GM21528 (cell line): ENCODE data around the gene SCN9A.
"Not testable (repeated sequence)": the region's sequence is repeated elsewhere in the genome, so short reads cannot be mapped to it uniquely, and the experiment has no call there.

Source experiments
- ATAC-seq: cut with Tn5 transposase; IDR thresholded peaks from one replicate; pipeline ENCODE4 v1.9.1; 2021; ENCODE audit warnings: mild to moderate bottlenecking, moderate library complexity; ENCODE audit not compliant: unreplicated experiment, low FRiP score

SCN9A gene

DNA sequence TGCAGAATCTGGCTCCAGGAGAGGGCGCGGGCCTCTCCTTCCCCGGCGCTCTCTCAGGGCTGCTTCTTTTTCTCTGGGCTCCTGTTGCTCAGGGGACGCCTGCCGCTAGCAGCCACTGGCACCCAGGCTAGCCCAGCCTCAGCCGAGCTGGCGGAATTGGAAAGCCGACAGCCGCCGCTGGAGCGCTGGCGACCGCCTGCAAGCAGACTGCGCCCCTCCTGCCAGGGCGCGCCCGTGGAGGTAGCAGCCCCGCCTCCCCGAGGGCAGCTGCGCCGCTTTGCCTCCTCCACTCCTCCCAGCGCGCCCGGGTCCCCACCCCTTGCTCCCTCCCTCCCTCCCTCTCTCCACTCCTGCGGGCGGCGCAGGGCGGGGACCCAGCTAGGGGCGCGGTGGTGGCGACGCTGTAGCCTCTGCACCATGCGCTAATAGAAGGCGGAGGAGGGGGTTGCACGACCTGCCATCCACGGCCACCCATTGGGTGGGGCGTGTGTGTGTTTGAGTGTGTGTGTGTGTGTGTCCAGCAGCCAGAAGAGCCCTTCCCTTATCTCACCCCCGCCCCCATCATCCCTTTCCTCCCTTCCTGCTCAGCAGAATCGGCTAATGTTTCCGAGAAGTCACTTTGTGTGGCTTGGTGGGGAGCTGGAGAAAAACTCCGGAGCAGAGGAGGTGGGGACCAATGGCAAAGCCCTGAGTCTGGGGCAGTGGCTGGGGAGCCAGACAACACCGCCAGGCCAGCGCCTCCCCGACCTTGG, at the start of gene SCN9A:
Gene SCN9A (minus strand): TSS at position 209 of the 752 bp plus-strand sequence. CDS start 64,188 bp downstream, outside the sequence.
- ATAC-seq = peak; percentile 55

DNA sequence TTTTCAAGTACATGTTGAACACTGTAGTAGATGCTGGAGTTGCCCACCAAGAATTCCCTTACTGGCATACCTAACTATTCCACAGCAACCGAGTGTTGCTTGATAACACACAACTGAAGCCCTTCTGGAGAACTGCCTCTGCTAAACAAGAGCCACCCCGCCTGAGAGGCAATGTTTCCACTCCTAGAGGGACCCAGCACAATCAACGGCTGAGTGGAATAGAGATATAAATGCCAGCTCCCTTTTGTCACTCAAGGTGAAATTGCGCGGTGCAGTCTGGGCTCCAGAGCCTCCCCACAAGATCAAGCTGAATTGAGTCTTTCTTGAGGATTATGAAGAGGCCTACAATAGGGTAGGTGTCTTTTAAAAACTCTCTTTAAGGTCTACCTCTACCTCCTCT, 49.1 kb upstream of the SCN9A start:
- ATAC-seq = no peak

GRCh38 chr2:166419616-166419934, 43.8 kb upstream of the SCN9A start:
- no peak for ATAC-seq

DNA sequence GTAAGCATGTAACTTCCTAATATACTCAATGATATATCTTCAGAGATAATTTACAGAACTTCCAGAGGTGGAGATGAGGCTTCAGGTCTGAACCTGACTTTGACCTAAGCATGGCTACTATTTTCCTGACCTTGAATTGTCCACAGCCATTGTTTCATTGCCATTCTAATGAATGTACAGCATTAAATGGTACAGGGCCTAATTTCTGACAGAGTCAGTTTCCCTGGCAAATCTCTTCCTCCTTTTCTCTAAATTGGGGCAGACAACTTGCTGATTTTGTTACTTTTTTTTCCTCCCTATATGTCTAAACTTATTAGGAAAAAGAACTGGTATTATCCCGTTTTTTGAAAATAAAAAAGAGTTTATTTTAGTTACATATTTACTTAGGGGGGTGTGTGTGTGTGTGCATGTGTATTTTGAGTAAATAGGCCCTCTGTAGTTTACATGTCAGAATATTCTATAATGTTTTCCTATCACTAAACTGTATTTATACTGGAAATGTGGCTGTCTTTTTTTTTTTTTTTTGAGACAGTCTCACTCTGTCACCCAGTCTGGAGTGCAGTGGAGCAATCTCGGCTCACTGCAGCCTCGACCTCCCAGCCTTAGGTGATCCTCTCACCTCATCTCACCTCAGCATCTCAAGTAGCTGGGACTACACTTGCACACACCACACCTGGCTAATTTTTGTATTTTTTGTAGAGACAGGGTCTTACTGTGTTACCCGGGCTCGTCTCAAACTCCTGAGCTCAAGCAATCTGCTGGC, 43.3 kb upstream of the SCN9A start:
- ATAC-seq = no peak

DNA sequence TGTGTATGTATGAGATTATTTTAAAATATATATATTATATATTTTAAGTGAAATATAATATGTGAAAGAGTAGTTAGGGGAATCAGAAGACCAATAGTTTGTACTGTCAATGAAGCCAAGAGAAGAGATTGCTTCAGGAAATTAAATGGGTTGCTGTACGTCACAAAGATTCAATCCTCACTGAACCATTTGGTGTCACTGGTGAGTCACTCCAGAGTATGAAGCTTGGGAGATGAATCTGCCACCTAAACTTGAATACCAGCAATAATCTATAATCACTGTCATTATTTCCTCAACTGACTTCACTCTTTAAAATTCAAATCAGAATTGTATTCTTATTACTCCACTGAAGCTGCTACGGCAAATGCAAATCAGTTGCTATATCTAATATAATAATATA, 41.9 kb upstream of the SCN9A start:
- ATAC-seq = no peak

DNA sequence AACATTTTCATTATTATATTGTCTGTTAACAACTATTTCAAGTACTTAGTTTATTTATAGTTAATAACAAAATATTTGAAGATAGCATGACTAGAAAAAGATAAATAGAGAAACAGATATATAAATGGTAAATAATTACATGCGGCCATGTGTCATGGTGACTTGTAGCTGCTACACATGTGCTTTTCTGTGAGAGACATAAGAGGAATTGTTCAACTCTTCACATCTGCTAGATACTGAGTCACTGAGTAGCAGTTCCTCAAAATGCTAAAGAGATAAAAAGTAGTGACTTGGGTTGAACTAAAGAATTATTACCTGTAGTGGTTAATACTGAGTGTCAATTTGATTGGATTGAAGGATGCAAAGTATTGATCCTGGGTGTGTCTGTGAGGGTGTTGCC, 37.5 kb upstream of the SCN9A start:
- ATAC-seq = no peak

- no peak for ATAC-seq
Observed at GRCh38 chr2:166411473-166412230, 35.9 kb upstream of the SCN9A start.

- ATAC-seq = no peak
Observed at GRCh38 chr2:166410828-166411472, 35.2 kb upstream of the SCN9A start.

DNA sequence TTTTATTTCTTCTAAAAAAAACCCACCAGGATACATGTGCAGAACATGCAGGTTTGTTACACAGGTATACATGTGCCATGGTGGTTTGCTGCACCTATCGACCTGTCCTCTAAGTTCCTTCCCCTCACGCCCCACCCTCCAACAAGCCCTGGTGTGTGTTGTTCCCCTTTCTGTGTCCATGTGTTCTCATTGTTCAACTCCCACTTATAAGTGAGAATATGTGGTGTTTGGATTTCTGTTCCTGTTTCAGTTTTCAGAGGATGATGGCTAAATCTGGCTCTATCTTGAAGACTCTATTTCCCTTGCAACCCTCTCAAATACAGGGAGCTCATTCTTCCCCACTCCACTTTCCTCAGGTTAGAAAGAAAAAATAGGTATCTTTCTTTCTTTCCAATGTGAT, 32.0 kb upstream of the SCN9A start:
- ATAC-seq = not testable (repeated sequence)

GRCh38 chr2:166406374-166406773, 30.6 kb upstream of the SCN9A start:
- ATAC-seq = no peak

DNA sequence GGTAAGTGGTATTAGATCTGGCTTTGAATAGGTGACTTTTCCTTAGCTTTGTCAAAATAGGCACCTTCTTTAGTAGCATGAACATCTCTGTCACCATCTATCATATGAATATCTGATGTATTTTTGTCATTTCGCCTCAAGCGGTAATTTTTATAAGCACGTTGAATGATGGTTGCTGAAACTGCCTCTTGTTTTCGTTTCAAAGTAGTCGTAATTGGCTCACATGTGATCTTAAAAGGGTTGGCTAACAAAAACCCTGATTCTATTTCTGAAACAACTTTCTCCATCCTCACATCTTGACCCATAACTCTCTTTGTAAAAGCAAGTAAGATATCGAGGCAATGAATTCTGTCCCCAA, 29.8 kb upstream of the SCN9A start:
- ATAC-seq = no peak

- no peak for ATAC-seq
Observed at GRCh38 chr2:166404831-166405568, 29.3 kb upstream of the SCN9A start.

GRCh38 chr2:166394245-166394644, 18.5 kb upstream of the SCN9A start:
- ATAC-seq = no peak

DNA sequence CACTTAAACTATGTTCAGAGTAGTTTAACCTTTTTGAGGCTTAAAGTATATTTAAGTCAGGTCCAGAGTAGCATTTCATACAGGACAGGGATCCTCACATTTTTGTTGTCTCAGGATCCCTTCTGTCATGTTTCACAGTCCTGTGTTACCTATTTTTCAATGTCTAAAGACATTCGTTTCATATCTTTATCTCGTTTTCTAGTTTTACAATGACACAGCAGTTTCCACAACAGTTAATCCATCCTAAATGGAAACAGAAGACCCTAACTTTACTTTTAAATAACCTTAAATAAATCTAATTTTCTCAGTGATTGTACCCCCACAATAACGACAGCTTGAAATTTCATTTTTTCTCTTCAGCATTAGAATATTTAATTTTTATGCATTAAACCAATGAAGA, 17.3 kb upstream of the SCN9A start:
- no peak for ATAC-seq

DNA sequence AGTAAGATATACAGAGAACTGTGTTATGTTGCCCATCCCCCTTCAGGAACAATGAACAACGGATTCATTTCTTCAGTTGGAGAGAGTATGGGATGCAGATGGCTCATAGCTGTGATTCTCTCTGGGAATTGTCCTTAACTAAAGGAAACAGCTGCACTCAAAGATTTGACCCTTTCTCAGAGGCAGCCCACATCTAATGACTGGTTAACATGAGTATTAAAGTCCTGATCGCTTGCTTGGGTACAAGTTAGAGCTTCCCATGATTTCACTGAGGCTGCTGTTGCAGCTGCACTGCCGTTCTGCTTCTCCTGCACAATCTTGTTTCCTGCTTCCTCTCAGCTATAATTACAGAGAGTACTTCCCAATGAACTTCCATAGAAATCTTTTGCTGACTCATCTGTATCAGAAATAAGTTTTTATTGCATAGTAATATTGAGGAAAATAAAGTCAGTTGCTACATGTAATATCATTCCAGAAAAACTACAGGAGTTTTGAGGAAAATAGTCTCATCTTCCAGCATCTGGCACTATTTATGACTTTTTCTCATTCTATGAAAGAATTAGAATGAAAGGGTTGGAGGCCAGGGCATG, 12.8 kb upstream of the SCN9A start:
- no peak for ATAC-seq

- no peak for ATAC-seq
Observed at GRCh38 chr2:166385313-166385712, 9.6 kb upstream of the SCN9A start.

GRCh38 chr2:166384774-166385173, 9.0 kb upstream of the SCN9A start:
- ATAC-seq = no peak

DNA sequence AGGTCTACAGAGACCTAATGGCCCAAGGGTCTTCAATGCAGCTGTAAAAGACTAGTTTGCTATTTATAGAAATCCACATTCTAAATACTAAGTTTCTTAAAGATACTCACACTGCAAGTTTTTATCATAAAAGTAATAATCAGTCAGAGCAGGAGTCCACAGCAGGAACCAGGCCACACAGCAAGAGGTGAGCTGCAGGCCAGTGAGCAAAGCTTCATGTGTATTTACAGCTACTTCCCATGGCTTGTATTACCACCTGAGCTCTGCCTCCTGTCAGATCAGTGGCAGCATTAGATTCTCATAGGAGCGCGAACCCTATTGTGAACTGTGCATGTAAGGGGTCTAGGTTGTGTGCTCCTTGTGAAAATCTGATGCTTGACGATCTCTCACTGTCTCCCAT, 6.7 kb upstream of the SCN9A start:
- ATAC-seq = no peak

DNA sequence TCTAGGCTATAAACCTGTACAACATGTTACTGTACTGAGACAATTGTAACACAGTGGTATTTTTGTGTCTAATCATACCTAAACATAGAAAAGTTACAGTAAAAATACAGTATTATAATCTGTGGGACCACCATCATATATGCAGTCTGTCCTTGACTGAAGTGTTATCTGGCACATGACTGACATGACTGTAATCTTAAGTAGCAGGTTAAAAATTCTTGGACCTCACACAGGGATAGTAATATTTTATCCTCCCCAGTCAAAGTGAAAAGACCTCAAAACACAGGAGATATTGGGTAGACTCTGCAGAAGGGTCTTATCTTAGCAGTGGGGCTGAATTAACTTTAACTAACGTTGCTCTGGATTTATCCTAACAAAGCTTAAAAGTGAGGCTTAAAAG, 4.9 kb upstream of the SCN9A start:
- ATAC-seq = no peak

- ATAC-seq = no peak
Observed at GRCh38 chr2:166376873-166377272, 1.1 kb upstream of the SCN9A start.
